ENCODE results near the gene RAET1G.
"Not testable (repeated sequence)": the region's sequence is repeated elsewhere in the genome, so short reads cannot be mapped to it uniquely, and the experiment has no call there.

The RAET1G gene

DNA sequence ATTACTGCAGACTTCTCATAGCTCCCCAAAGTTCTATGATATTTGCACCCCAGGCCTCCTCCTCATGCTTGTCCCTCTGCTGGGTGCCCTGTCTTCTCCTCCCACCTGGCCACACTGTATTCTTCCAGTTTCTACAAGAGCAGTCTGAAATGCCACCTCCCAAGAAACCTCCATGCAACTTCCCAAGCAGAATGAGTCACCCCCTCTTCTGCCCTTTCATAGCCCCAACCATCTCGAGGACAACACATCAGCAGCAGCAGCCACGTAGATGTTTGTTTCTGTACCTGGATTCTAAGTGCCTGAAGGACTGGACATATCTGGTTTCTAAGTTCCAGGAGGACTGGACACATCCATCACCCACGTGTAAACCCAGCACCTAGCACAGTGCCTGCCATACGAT, 12.3 kb upstream of the RAET1G start:
- H3K4me3 ChIP-seq: no peak overlapping the region
- no peak for DNase-seq (ENCODE audit: low spot score in 2 of 2)
- in situ Hi-C loops (cut with MboI; ENCODE audit: low sequenced_read_pairs): loop anchor here (5.0 to 25.0 kb wide), 3 partner anchors 72 to 877 kb away; no protein-coding TSS in a partner anchor
- no peaks in the 10 kb centered on the region for H3K4me1 ChIP-seq
- no peaks in the 10 kb centered on the region for H3K36me3 ChIP-seq (replicated peaks)
- H3K27me3 ChIP-seq (ENCODE audit: low read depth): peaks cover 14% of the 10 kb centered on the region
- H3K9me3 ChIP-seq: no peaks in the 10 kb centered on the region

DNA sequence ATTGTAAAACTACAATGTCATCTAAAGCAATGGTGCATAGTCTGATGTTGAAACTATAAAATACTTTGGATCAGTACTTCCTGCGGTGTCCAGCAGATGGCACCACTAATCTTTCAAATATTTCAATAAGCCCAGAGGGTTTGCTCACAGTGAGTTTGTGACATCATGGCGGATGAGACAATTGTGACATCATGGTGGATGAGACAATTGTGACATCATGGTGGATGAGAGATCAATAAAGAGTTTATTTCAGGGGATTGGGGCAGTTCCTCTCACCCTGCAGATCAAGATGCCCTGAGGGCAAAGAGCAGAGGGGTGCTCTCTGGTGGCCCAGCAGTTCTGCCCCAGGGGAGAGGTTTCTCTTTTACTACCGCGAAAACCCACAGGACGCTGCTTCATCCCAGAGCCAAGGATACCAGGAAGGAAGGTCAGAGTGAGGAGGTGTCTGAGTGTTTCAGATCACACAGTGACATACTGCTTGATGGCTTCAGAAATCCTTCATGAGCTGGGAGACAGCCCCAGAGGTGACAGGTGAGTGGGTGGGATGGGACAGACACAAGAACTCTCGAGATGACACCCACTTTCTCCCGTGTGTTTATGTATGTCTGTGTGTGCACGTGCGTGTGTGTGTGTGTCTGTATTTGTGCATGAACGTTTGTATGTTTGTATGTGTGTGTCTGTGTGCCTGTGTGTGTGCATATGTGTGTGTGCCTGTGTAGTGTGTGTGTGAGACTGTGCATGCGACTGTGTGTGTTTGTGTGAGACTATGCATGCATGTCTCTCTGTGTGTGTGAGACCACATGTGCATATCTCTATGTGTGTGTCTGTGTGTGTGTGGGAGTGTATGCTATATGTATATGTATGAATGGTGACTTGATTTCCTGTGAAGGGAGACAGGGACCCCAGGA, 11.6 kb upstream of the RAET1G start:
- DNase-seq (ENCODE audit: low spot score in 2 of 2): peak; percentile 52 to 76
- in situ Hi-C loops (cut with MboI; ENCODE audit: low sequenced_read_pairs): loop anchor here (5.0 to 25.0 kb wide), 3 partner anchors 73 to 878 kb away; no protein-coding TSS in a partner anchor
- no peaks in the 10 kb centered on the region for H3K4me1 ChIP-seq
- no peaks in the 10 kb centered on the region for H3K36me3 ChIP-seq (replicated peaks)
- H3K9me3 ChIP-seq: no peaks in the 10 kb centered on the region
- H3K4me3 ChIP-seq: no peak overlapping the region
- peaks cover 14% of the 10 kb centered on the region for H3K27me3 ChIP-seq (ENCODE audit: low read depth)

DNA sequence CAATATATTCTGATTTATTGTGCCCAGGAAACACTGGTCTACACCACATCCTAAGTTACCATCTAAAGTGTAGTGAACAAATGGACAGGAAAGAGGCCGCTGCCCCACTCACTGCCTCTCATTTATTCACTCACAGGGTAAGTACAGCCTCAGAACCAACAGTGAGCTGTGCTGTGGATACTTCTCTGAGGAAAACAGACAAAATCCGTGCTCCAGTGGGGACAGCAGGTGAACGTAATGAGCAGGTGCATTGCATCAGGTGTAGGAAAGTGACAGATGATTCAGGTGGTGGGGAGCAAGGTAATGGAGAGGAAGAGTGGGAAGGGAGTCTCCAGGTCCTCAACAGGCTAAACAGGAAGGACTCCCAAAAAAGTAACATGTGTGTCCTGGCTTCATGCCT, 10.5 kb upstream of the RAET1G start:
- Histone ChIP-seq H3K9me3 (no peaks in the 10 kb centered on the region), H3K4me3 (no peak overlapping the region), H3K4me1 (no peaks in the 10 kb centered on the region), H3K27me3 (ENCODE audit: low read depth) (peaks cover 14% of the 10 kb centered on the region), H3K36me3 (replicated peaks) (no peaks in the 10 kb centered on the region)
- in situ Hi-C loops (cut with MboI; ENCODE audit: low sequenced_read_pairs): loop anchor here (25.0 kb wide), 2 partner anchors 404 to 879 kb away; no protein-coding TSS in a partner anchor
- no peak for DNase-seq (ENCODE audit: low spot score in 2 of 2)

DNA sequence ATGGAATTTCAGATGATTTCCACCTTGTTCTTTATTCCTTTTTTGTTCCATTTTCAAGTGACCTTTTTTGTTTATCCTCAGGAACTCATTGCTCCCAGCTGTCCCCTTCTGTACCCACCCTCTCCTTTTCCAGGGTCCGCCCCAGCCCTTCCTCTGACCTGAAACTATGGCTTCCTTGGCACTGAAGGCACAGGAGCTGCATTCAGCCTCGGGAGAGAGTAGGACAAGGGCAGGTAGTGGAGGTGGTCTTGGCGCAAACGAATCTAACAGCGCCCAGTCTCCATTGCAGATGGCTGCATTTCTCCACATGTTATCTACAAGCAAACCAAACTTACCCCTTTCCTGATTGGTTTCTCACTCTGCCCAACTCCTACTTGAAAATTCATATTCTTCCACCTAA, 10.1 kb upstream of the RAET1G start:
- Histone ChIP-seq H3K9me3 (no peaks in the 10 kb centered on the region), H3K4me1 (no peaks in the 10 kb centered on the region), H3K4me3 (no peak overlapping the region), H3K27me3 (ENCODE audit: low read depth) (peaks cover 14% of the 10 kb centered on the region), H3K36me3 (replicated peaks) (no peaks in the 10 kb centered on the region)
- DNase-seq (ENCODE audit: low spot score in 2 of 2): no peak
- in situ Hi-C loops (cut with MboI; ENCODE audit: low sequenced_read_pairs): loop anchor here (25.0 kb wide), 2 partner anchors 404 to 879 kb away; no protein-coding TSS in a partner anchor

DNA sequence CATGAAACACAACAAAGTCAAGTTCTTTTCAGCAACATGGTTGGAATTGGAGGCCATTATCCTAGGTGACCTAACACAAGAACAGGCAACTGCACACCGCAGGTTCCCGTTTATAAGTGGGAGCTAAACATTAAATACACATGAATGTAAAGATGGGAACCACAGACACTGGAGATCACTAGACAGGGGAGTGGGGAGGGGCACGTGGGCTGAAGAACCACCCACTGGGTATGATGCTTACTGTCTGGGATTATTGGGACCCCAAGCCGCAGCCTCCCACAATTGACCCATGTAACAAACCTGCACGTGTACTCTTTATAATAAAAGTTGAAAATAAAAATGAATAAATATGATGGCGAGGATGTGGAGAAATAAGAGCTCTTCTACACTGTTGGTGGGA, 8.6 kb upstream of the RAET1G start:
- in situ Hi-C loops (cut with MboI; ENCODE audit: low sequenced_read_pairs): loop anchor here (25.0 kb wide), 2 partner anchors 406 to 881 kb away; no protein-coding TSS in a partner anchor
- Histone ChIP-seq H3K4me1 (no peaks in the 10 kb centered on the region), H3K4me3 (no peak overlapping the region), H3K36me3 (replicated peaks) (no peaks in the 10 kb centered on the region), H3K9me3 (no peaks in the 10 kb centered on the region), H3K27me3 (ENCODE audit: low read depth) (peaks cover 10% of the 10 kb centered on the region)
- DNase-seq (ENCODE audit: low spot score in 2 of 2): no peak

DNA sequence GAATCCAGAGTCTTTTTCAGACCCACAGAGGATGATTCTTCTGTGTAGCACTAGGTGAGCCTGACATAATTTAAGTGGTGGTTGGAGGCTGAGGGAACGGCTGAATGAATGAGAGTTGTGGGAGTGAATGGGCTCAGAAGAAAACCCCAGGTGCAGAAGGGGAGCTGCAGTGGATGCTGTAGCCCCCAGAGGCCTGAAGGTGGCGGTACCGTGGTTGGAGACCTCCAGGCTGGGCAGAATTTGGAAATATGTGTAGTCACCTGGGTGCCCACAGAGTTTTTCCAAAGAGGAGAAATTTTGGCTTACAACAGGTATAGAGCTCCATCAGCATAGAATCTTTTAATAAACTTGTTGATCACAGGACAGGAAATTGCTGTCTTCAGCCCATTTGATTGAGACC, 6.5 kb upstream of the RAET1G start:
- Histone ChIP-seq H3K27me3 (ENCODE audit: low read depth) (peaks cover 10% of the 10 kb centered on the region), H3K4me1 (no peaks in the 10 kb centered on the region), H3K36me3 (replicated peaks) (no peaks in the 10 kb centered on the region), H3K9me3 (no peaks in the 10 kb centered on the region), H3K4me3 (no peak overlapping the region)
- DNase-seq (ENCODE audit: low spot score in 2 of 2): peak in 1 of 2 experiments; percentile 63
- in situ Hi-C loops (cut with MboI; ENCODE audit: low sequenced_read_pairs): loop anchor here (10.0 to 25.0 kb wide), 3 partner anchors 215 to 883 kb away; partner anchors contain the start of gene LATS1

DNA sequence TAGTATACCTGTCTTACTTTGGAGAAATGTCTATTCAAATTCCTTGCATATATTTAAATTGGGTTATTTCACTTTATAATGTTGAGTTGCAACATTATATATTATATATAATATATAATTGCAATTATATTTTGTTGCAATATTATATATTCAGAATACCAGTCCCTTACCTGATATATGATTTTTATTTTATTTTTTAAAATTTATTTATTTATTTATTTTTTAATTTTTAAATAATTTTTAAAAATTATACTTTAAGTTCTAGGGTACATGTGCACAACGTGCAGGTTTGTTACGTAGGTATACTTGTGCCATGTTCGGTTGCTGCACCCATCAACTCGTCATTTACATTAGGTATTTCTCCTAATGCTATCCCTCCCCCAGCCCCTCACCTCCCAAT, 4.1 kb upstream of the RAET1G start:
- not testable (repeated sequence) for H3K4me3 ChIP-seq; H3K4me1 ChIP-seq; H3K27me3 ChIP-seq (ENCODE audit: low read depth); H3K9me3 ChIP-seq; H3K36me3 ChIP-seq (replicated peaks); DNase-seq (ENCODE audit: low spot score in 2 of 2)
- in situ Hi-C loops (cut with MboI; ENCODE audit: low sequenced_read_pairs): loop anchor here (10.0 to 25.0 kb wide), 3 partner anchors 212 to 885 kb away; partner anchors contain the start of gene LATS1

DNA sequence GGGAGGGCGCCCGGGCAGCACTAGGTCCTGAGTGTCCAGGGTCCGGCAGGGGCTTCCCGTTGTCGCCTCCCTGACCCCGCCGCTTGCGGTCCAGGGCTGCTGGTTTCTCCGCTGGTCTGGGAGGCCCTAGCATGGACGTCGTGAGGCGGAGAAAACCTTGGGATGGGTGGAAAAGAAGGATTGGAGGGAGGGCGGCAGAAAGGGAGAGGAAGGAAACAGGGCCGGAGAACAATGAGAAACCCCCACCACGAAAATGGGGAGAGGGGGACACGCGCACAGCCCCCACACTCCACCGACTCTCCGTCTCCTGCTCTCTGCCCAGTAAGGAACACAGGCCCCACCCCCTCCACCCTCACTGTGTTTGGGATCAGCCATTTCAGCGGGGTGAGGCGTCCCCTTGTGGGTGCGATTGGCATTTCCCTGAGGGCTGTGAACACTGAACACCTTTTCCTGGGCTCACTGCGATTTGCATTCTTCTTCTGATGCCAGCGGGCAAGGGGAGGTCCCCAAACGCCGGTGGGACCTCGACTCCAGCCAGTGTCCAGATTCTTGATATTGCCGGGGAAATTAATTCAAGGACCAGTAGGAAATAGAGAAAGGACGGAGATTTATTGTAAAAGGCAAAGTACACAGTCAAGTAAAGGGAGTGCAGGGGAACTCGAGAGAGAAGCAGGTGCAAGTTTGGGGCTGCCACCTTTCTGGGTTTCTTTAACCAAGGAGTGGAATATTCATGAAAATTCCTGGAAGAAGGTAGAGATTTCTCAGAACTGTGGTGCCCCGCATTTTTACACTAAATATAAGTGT, 3.3 kb upstream of the RAET1G start:
- peak; percentile 67 to 96 for DNase-seq (ENCODE audit: low spot score in 2 of 2)
- in situ Hi-C loops (cut with MboI; ENCODE audit: low sequenced_read_pairs): loop anchor here (10.0 to 25.0 kb wide), 3 partner anchors 211 to 886 kb away; partner anchors contain the start of gene LATS1
- Histone ChIP-seq H3K4me1 (no peaks in the 10 kb centered on the region; the same call in 1 of the 2 replicates), H3K36me3 (replicated peaks) (no peaks in the 10 kb centered on the region), H3K27me3 (ENCODE audit: low read depth) (peaks cover 4% of the 10 kb centered on the region), H3K9me3 (no peaks in the 10 kb centered on the region), H3K4me3 (peak overlapping the region; percentile 16)

DNA sequence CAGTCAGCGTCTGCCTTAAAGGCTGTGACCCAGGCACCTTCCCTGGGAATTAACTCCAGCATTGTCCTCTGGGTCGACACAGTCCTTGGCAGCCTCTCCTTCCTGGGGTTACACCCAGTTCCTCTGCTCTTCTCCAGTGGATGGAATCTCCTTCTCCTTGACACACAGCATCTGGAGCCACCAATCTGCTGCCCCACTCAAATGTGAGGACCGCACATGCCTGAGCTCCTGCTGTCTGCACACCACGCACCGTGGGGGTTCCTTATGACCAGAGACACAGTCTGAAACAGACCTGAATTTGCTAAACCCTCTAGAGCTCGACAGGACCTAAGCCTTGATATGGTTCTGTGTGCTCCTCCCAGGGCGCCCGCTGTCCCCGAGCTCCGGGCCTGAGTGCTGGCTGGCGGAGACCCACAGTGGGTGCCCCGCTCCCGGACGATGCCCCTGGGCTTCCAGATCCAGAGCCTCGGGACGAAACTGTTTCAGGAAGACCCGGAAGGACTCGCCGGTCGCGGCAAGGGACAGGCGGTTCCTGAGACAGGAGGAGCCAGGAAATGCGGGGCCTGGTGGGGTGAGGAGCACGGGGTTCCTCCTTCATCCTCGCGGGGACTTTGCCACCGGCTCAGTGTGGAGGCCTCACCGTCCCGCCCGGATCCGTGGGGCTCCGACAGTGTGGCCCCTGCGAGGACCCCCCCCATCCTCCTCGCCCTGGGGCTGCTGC, 2.5 kb upstream of the RAET1G start:
- DNase-seq (ENCODE audit: low spot score in 2 of 2): no peak
- Histone ChIP-seq H3K27me3 (ENCODE audit: low read depth) (peaks cover 1% of the 10 kb centered on the region), H3K4me3 (peak overlapping the region; percentile 16), H3K4me1 (no peaks in the 10 kb centered on the region; the same call in 1 of the 2 replicates), H3K36me3 (replicated peaks) (no peaks in the 10 kb centered on the region), H3K9me3 (no peaks in the 10 kb centered on the region)
- in situ Hi-C loops (cut with MboI; ENCODE audit: low sequenced_read_pairs): loop anchor here (10.0 to 25.0 kb wide), 3 partner anchors 211 to 887 kb away; partner anchors contain the start of gene LATS1

DNA sequence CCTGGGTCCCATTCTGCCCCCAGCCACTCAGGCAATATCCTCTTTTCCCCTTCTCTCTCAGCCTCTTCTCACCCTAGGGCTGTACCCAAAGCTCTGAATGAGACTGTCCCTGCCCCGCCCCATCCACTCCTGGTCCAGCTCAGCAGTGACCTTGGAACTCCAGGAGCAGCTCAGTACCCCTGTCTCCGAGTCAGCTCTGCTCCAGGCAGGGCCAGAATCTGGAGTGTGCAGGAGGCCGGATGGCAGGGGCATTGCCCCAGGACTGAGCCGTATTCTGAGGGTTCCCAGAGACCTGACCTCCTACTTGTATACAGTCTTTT, 2.0 kb upstream of the RAET1G start:
- DNase-seq (ENCODE audit: low spot score in 2 of 2): no peak
- no peaks in the 10 kb centered on the region for H3K9me3 ChIP-seq
- H3K27me3 ChIP-seq (ENCODE audit: low read depth): no peaks in the 10 kb centered on the region; the same call in none of the 2 replicates
- H3K4me3 ChIP-seq: no peak overlapping the region
- in situ Hi-C loops (cut with MboI; ENCODE audit: low sequenced_read_pairs): loop anchor here (10.0 to 25.0 kb wide), 4 partner anchors 210 to 887 kb away; partner anchors contain the start of gene LATS1
- no peaks in the 10 kb centered on the region for H3K36me3 ChIP-seq (replicated peaks)
- no peaks in the 10 kb centered on the region; the same call in 1 of the 2 replicates for H3K4me1 ChIP-seq

DNA sequence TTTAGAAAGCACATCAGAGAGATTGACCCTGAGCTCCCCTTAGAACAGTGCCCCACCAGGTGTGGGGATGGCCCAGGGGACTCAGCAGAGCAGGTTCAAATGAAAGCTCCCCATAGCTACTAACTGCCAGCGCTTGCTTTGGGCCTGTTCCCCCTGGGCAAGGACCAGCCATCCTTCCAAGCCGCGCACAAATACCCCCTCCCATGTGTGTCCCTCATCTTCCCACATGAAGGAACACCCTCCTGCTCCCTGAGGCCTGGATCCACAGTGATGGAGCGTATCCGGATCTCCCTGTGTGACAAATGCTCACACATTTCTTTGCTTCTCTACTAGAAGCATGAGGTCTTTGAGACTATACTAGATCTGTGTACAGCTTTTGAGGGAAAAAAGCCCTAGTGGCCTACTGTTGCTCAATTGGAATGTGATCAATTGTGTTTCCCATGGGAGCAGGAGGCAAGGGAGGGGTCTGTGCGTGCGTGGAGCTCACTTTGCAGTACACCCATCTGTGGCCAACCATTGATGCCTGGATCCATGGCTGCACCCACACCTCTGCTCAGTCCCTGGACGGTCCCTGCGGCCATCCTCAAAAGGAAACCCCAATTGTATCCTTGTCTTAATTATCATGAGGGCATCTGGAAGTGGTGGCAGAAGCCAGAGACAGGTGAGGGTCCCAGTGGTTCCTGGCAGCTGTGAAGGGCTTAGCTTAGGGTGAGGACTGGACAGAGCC, 1.4 kb upstream of the RAET1G start:
- in situ Hi-C loops (cut with MboI; ENCODE audit: low sequenced_read_pairs): loop anchor here (10.0 to 25.0 kb wide), 2 partner anchors 210 to 862 kb away; partner anchors contain the start of gene LATS1
- H3K4me1 ChIP-seq: no peaks in the 10 kb centered on the region; the same call in 1 of the 2 replicates
- H3K27me3 ChIP-seq (ENCODE audit: low read depth): no peaks in the 10 kb centered on the region; the same call in 1 of the 2 replicates
- H3K4me3 ChIP-seq: no peak overlapping the region
- H3K36me3 ChIP-seq (replicated peaks): no peaks in the 10 kb centered on the region
- H3K9me3 ChIP-seq: no peaks in the 10 kb centered on the region
- DNase-seq (ENCODE audit: low spot score in 2 of 2): no peak

DNA sequence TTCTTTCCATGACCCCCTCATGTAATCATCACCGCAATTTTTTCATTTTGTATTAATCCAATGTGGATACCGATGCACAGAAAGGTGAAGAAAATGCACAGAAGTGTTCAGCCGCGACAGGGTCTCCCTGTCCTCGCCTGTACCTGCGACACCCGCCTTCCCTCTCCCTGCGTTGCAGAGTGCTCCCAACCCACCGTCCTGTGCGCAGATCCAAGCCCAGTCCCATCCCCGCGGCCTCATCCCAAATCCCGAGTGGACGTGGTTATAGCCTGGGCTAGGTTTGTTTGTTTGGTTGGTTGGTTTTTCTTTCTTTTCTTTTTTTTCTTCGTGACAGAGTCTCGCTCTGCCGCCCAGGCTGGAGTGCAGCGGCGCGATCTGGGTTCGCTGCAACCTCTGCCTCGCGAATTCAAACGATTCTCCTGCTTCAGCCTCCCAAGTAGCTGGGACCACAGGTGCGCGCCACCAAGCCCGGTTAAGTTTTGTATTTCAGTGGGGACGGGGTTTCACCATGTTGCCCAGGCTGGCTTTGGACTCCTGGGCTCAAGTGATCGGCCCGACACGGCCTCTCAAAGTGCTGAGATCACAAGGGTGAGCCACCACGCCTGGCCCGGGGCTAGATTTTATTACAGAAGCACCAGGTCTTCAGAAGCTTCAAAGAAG, 536 bp upstream of the RAET1G start:
- DNase-seq (ENCODE audit: low spot score in 2 of 2): no peak
- Histone ChIP-seq H3K27me3 (ENCODE audit: low read depth) (no peaks in the 10 kb centered on the region; the same call in 1 of the 2 replicates), H3K36me3 (replicated peaks) (no peaks in the 10 kb centered on the region), H3K4me1 (no peaks in the 10 kb centered on the region; the same call in 1 of the 2 replicates), H3K9me3 (no peaks in the 10 kb centered on the region), H3K4me3 (peak overlapping the region; percentile 43)
- in situ Hi-C loops (cut with MboI; ENCODE audit: low sequenced_read_pairs): loop anchor here (10.0 to 25.0 kb wide), 2 partner anchors 209 to 861 kb away; partner anchors contain the start of gene LATS1

Data from HAP-1 (cell line).